ENCODE data around the gene SEMA4C.

DNA sequence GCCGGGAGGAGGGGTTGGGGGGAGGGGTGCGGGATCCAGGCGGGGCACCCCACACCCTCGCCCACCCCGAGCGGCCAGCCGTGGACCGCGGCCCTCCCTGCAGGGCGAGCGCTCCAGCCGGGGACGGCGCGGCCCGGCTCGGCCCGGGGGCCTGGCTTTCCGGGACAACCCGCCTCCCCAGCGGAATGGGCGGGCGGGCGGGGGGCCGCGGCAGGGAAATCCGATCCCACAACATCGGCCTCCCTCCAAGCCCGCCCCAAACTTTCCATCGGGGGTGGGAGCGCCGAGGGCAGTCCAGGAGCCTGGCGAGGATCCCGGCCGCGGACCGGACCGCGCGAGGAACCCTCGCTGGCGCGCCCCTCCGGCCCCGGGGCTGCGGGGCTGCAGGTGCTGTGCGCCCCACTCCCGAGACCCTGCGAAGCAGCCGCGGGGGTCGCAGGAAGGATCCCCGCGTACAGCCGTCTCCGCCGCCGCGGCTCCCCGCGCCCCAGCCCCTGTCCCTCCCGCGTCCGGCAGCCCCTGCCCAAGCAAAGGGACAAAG lies 529 bp downstream of the SEMA4C start:
- TF ChIP-seq, protein P1, sequence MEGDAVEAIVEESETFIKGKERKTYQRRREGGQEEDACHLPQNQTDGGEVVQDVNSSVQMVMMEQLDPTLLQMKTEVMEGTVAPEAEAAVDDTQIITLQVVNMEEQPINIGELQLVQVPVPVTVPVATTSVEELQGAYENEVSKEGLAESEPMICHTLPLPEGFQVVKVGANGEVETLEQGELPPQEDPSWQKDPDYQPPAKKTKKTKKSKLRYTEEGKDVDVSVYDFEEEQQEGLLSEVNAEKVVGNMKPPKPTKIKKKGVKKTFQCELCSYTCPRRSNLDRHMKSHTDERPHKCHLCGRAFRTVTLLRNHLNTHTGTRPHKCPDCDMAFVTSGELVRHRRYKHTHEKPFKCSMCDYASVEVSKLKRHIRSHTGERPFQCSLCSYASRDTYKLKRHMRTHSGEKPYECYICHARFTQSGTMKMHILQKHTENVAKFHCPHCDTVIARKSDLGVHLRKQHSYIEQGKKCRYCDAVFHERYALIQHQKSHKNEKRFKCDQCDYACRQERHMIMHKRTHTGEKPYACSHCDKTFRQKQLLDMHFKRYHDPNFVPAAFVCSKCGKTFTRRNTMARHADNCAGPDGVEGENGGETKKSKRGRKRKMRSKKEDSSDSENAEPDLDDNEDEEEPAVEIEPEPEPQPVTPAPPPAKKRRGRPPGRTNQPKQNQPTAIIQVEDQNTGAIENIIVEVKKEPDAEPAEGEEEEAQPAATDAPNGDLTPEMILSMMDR (IDR thresholded peaks at IDR 0.05; ENCODE audit: poor library complexity, severe bottlenecking), result no peak
- TF ChIP-seq TAF1 (IDR thresholded peaks at IDR 0.05; ENCODE audit: low read depth) (no peak), EZH2 (IDR thresholded peaks at IDR 0.05; ENCODE audit: borderline replicate concordance, insufficient read depth, low read length, poor library complexity, severe bottlenecking) (no peak)

All from neural cell (in vitro differentiated cells).